Left ventricle myocardium inferior (tissue), 1 donor: ENCODE data around the gene CSMD2. TPM values are rescaled to one million over a fixed set of nuclear protein-coding genes. Genes with fewer than 3 reads are reported as not detected.

Source experiments
- DNase-seq: peaks from one replicate; pipeline ENCODE4 v3.0.0-alpha.2; 2020
- H3K27ac ChIP-seq: fragments of 200-600 bp; replicated peaks from 2 replicates; pipeline ENCODE4 v1.8.0; 2021
- H3K27me3 ChIP-seq: fragments of 200-600 bp; 2 replicates; pipeline ENCODE4 v1.8.0; 2021; ENCODE audit warnings: low read depth
- H3K36me3 ChIP-seq: fragments of 200-600 bp; 2 replicates; pipeline ENCODE4 v1.8.0; 2021
- H3K4me1 ChIP-seq: fragments of 200-600 bp; 2 replicates; pipeline ENCODE4 v1.8.0; 2021
- H3K4me3 ChIP-seq: fragments of 200-600 bp; 2 replicates; pipeline ENCODE4 v1.8.0; 2021; ENCODE audit warnings: mild to moderate bottlenecking, moderate library complexity
- H3K9me3 ChIP-seq: fragments of 200-600 bp; replicated peaks from 2 replicates; pipeline ENCODE4 v1.8.0; 2021
- CTCF ChIP-seq: fragments of 200-600 bp; IDR thresholded peaks from 2 replicates; pipeline ENCODE4 v1.8.0; 2021; ENCODE audit warnings: antibody characterized with exemption, mild to moderate bottlenecking, borderline replicate concordance
- intact Hi-C: fragments of 100-400 bp; cut with micrococcal nuclease; formaldehyde crosslinking; loops from one replicate; pipeline ENCODE4 v1.11.0; 2022
- total RNA-seq: library from RNA; stranded (reverse); fragmentation: NEBNext Ultra II Directional; extraction: Animal tissue kit (Norgen Biotek cat#: 25700); gene quantifications from one replicate; pipeline ENCODE4 v1.2.1, GENCODE V29; 2021
- donor health status: DM: no; HTN: yes; CAD: no; lungs with severe emphysema.

CSMD2 gene
- total RNA-seq, 1 donor from 2014 or later, result 0.14 TPM

GRCh38 chr1:33686551-33686950 lies 478.5 kb downstream of the CSMD2 start:
- intact Hi-C loops, result no loop called here
- H3K27ac ChIP-seq, result no peak overlapping the region
- H3K4me1 ChIP-seq, result no peaks in the 10 kb centered on the region
- H3K9me3 ChIP-seq, result no peaks in the 10 kb centered on the region
- no peak for TF ChIP-seq CTCF
- no peaks in the 10 kb centered on the region for H3K36me3 ChIP-seq
- H3K27me3 ChIP-seq, result peaks cover 51% of the 10 kb centered on the region
- no peak overlapping the region for H3K4me3 ChIP-seq
- DNase-seq, result no peak

- DNase-seq, result no peak
- intact Hi-C loops, result no loop called here
- peaks cover 50% of the 10 kb centered on the region for H3K27me3 ChIP-seq
- no peaks in the 10 kb centered on the region for H3K36me3 ChIP-seq
- no peaks in the 10 kb centered on the region for H3K9me3 ChIP-seq
- H3K27ac ChIP-seq, result no peak overlapping the region
- no peak overlapping the region for H3K4me3 ChIP-seq
- no peak for TF ChIP-seq CTCF
- H3K4me1 ChIP-seq, result no peaks in the 10 kb centered on the region
These were observed 479.8 kb downstream of the CSMD2 start for GRCh38 chr1:33685256-33685655.

- H3K9me3 ChIP-seq, result no peaks in the 10 kb centered on the region
- H3K27me3 ChIP-seq, result peaks cover 44% of the 10 kb centered on the region
- no peaks in the 10 kb centered on the region for H3K4me1 ChIP-seq
- DNase-seq, result no peak
- H3K36me3 ChIP-seq, result no peaks in the 10 kb centered on the region
- intact Hi-C loops, result no loop called here
- TF ChIP-seq CTCF, result no peak
- no peak overlapping the region for H3K4me3 ChIP-seq
- no peak overlapping the region for H3K27ac ChIP-seq
These were observed 480.4 kb downstream of the CSMD2 start for GRCh38 chr1:33684396-33685179.

- no peaks in the 10 kb centered on the region for H3K9me3 ChIP-seq
- no peak overlapping the region for H3K4me3 ChIP-seq
- TF ChIP-seq CTCF, result peak; percentile 15
- DNase-seq, result peak; percentile 25
- intact Hi-C loops, result no loop called here
- peaks cover 39% of the 10 kb centered on the region for H3K27me3 ChIP-seq
- no peaks in the 10 kb centered on the region for H3K36me3 ChIP-seq
- no peaks in the 10 kb centered on the region for H3K4me1 ChIP-seq
- H3K27ac ChIP-seq, result no peak overlapping the region
These were observed 481.1 kb downstream of the CSMD2 start for GRCh38 chr1:33683913-33684312.

- H3K4me3 ChIP-seq, result no peak overlapping the region
- DNase-seq, result no peak
- TF ChIP-seq CTCF, result no peak
- H3K27me3 ChIP-seq, result peaks cover 34% of the 10 kb centered on the region
- H3K4me1 ChIP-seq, result no peaks in the 10 kb centered on the region
- no peaks in the 10 kb centered on the region for H3K9me3 ChIP-seq
- H3K36me3 ChIP-seq, result no peaks in the 10 kb centered on the region
- intact Hi-C loops, result no loop called here
- no peak overlapping the region for H3K27ac ChIP-seq
These were observed 482.7 kb downstream of the CSMD2 start for GRCh38 chr1:33682371-33682770.
